Skin of body (tissue), 2 donors: ENCODE results near the gene TEX38. TPM values are rescaled to one million over a fixed set of nuclear protein-coding genes. Genes with fewer than 3 reads are reported as not detected.

Source experiments
- DNase-seq: peaks from one replicate; lab custom pipeline; 2025; lab: John Stamatoyannopoulos, UW
- total RNA-seq: library from RNA; depleted of rRNA; stranded (reverse); fragments of >200 nt; gene quantifications from one replicate; pipeline ENCODE4 v1.2.3, GENCODE V29; 2014

The TEX38 gene
- total RNA-seq, 1 donor from 2014 or later: not detected

GRCh38 chr1:46721686-46722205 lies 50.1 kb downstream of the TEX38 start:
- no peak for DNase-seq

Other genes starting within 250 kb of the TEX38 start
- gene DMBX1, start 182.0 kb upstream of the TEX38 start, total RNA-seq: not detected
- gene KNCN, start 120.2 kb upstream of the TEX38 start, total RNA-seq: not detected
- gene MKNK1, start 67.6 kb upstream of the TEX38 start, total RNA-seq: 27.0 TPM
- 8.9 TPM for gene MOB3C, start 55.0 kb upstream of the TEX38 start, total RNA-seq
- gene ATPAF1, start 3.5 kb upstream of the TEX38 start, total RNA-seq: 30.3 TPM
- 62.9 TPM for gene EFCAB14, start 47.3 kb downstream of the TEX38 start, total RNA-seq
- 7.4 TPM for gene CYP4B1, start 127.2 kb downstream of the TEX38 start, total RNA-seq